Measurements from ENCODE around the gene RNF6. TPM values are rescaled to one million over a fixed set of nuclear protein-coding genes. Genes with fewer than 3 reads are reported as not detected.

The RNF6 gene
- total RNA-seq, 1 donor from 2014 or later: 24.2 TPM

GRCh38 chr13:26216042-26216441 lies 6.1 kb downstream of the RNF6 start:
- H3K27ac Mint-ChIP-seq: no peak overlapping the region
- no peaks in the 10 kb centered on the region for H3K9me3 Mint-ChIP-seq
- TF ChIP-seq CTCF (IDR thresholded peaks at IDR 0.05; ENCODE audit: unreplicated experiment): no peak
- H3K4me3 Mint-ChIP-seq: no peak overlapping the region
- H3K27me3 Mint-ChIP-seq (ENCODE audit: low read depth): no peaks in the 10 kb centered on the region
- no peak for DNase-seq (ENCODE audit: low spot score in 2 of 2, unreplicated experiment in 2 of 2)
- H3K4me1 Mint-ChIP-seq: peaks cover 15% of the 10 kb centered on the region
- peaks cover 31% of the 10 kb centered on the region for H3K36me3 Mint-ChIP-seq

GRCh38 chr13:26213982-26214381 lies 8.1 kb downstream of the RNF6 start:
- H3K27me3 Mint-ChIP-seq (ENCODE audit: low read depth): no peaks in the 10 kb centered on the region
- peaks cover 31% of the 10 kb centered on the region for H3K36me3 Mint-ChIP-seq
- H3K4me3 Mint-ChIP-seq: no peak overlapping the region
- H3K9me3 Mint-ChIP-seq: no peaks in the 10 kb centered on the region
- no peaks in the 10 kb centered on the region for H3K4me1 Mint-ChIP-seq
- no peak for DNase-seq (ENCODE audit: low spot score in 2 of 2, unreplicated experiment in 2 of 2)
- no peak overlapping the region for H3K27ac Mint-ChIP-seq
- no peak for TF ChIP-seq CTCF (IDR thresholded peaks at IDR 0.05; ENCODE audit: unreplicated experiment)

GRCh38 chr13:26213345-26213744 lies 8.8 kb downstream of the RNF6 start:
- no peaks in the 10 kb centered on the region for H3K27me3 Mint-ChIP-seq (ENCODE audit: low read depth)
- TF ChIP-seq CTCF (IDR thresholded peaks at IDR 0.05; ENCODE audit: unreplicated experiment): no peak
- peaks cover 30% of the 10 kb centered on the region for H3K36me3 Mint-ChIP-seq
- H3K9me3 Mint-ChIP-seq: no peaks in the 10 kb centered on the region
- no peak for DNase-seq (ENCODE audit: low spot score in 2 of 2, unreplicated experiment in 2 of 2)
- H3K4me1 Mint-ChIP-seq: no peaks in the 10 kb centered on the region
- no peak overlapping the region for H3K4me3 Mint-ChIP-seq
- no peak overlapping the region for H3K27ac Mint-ChIP-seq

GRCh38 chr13:26208287-26208686 lies 13.8 kb downstream of the RNF6 start:
- H3K36me3 Mint-ChIP-seq: peaks cover 8% of the 10 kb centered on the region
- no peak for TF ChIP-seq CTCF (IDR thresholded peaks at IDR 0.05; ENCODE audit: unreplicated experiment)
- H3K4me1 Mint-ChIP-seq: no peaks in the 10 kb centered on the region
- DNase-seq (ENCODE audit: low spot score in 2 of 2, unreplicated experiment in 2 of 2): no peak
- no peak overlapping the region for H3K27ac Mint-ChIP-seq
- H3K4me3 Mint-ChIP-seq: no peak overlapping the region
- no peaks in the 10 kb centered on the region for H3K27me3 Mint-ChIP-seq (ENCODE audit: low read depth)
- no peaks in the 10 kb centered on the region for H3K9me3 Mint-ChIP-seq

GRCh38 chr13:26202365-26202972 lies 19.6 kb downstream of the RNF6 start:
- no peaks in the 10 kb centered on the region for H3K4me1 Mint-ChIP-seq
- no peak overlapping the region for H3K27ac Mint-ChIP-seq
- no peak for DNase-seq (ENCODE audit: low spot score in 2 of 2, unreplicated experiment in 2 of 2)
- H3K9me3 Mint-ChIP-seq: peaks cover 2% of the 10 kb centered on the region
- H3K27me3 Mint-ChIP-seq (ENCODE audit: low read depth): no peaks in the 10 kb centered on the region
- H3K36me3 Mint-ChIP-seq: peaks cover 2% of the 10 kb centered on the region
- H3K4me3 Mint-ChIP-seq: no peak overlapping the region
- no peak for TF ChIP-seq CTCF (IDR thresholded peaks at IDR 0.05; ENCODE audit: unreplicated experiment)

GRCh38 chr13:26200811-26201210 lies 21.3 kb downstream of the RNF6 start:
- Mint-ChIP-seq H3K4me3 (no peak overlapping the region), H3K4me1 (no peaks in the 10 kb centered on the region), H3K27ac (no peak overlapping the region), H3K9me3 (peaks cover 12% of the 10 kb centered on the region), H3K36me3 (peaks cover 6% of the 10 kb centered on the region), H3K27me3 (ENCODE audit: low read depth) (no peaks in the 10 kb centered on the region)
- DNase-seq (ENCODE audit: low spot score in 2 of 2, unreplicated experiment in 2 of 2): no peak
- no peak for TF ChIP-seq CTCF (IDR thresholded peaks at IDR 0.05; ENCODE audit: unreplicated experiment)
